KMS-11 (cell line): ENCODE results near the gene MIB2.
"Not testable (repeated sequence)": the region's sequence is repeated elsewhere in the genome, so short reads cannot be mapped to it uniquely, and the experiment has no call there.

Experiments
- H2AFZ ChIP-seq: fragments of 200-600 bp; sonication (generic); 2 replicates; pipeline ENCODE4 v1.6.1; 2016; ENCODE audit warnings: antibody characterized with exemption, mixed run types, low read depth
- H3K27ac ChIP-seq: fragments of 200-600 bp; sonication (generic); 2 replicates; pipeline ENCODE4 v1.6.1; 2016; ENCODE audit warnings: mild to moderate bottlenecking, mixed run types
- H3K27me3 ChIP-seq: fragments of 200-600 bp; sonication (generic); 2 replicates; pipeline ENCODE4 v1.6.1; 2017; ENCODE audit warnings: mild to moderate bottlenecking, low read depth, mixed run types, moderate library complexity; ENCODE audit not compliant: insufficient read depth
- H3K36me3 ChIP-seq: fragments of 200-600 bp; sonication (generic); 2 replicates; pipeline ENCODE4 v1.6.1; 2017; ENCODE audit warnings: mild to moderate bottlenecking, mixed run types; ENCODE audit not compliant: insufficient read depth
- H3K4me1 ChIP-seq: fragments of 200-600 bp; sonication (generic); 2 replicates; pipeline ENCODE4 v1.6.1; 2016; ENCODE audit warnings: mild to moderate bottlenecking, low read depth, mixed run types; ENCODE audit not compliant: poor library complexity, severe bottlenecking
- H3K4me2 ChIP-seq: fragments of 200-600 bp; sonication (generic); 2 replicates; pipeline ENCODE4 v1.7.0; 2016; ENCODE audit warnings: mild to moderate bottlenecking, mixed run types
- H3K4me3 ChIP-seq: fragments of 200-600 bp; sonication (generic); IDR thresholded peaks from 2 replicates; pipeline ENCODE4 v1.6.1; 2017; ENCODE audit warnings: low read depth, low read length, mixed read lengths; ENCODE audit not compliant: insufficient read depth
- H3K79me2 ChIP-seq: fragments of 200-600 bp; sonication (generic); 2 replicates; pipeline ENCODE4 v1.6.1; 2016; ENCODE audit warnings: low read depth, mixed run types; ENCODE audit not compliant: insufficient read depth
- H3K9ac ChIP-seq: fragments of 200-600 bp; sonication (generic); 2 replicates; pipeline ENCODE4 v1.6.1; 2016; ENCODE audit warnings: mild to moderate bottlenecking, mixed run types
- H4K20me1 ChIP-seq: fragments of 200-600 bp; sonication (generic); 2 replicates; pipeline ENCODE4 v1.6.1; 2016; ENCODE audit warnings: mild to moderate bottlenecking, mixed run types; ENCODE audit not compliant: insufficient read depth
- TF ChIP-seq, protein P1 (sequence below): fragments of 200-600 bp; sonication (generic); conservative IDR thresholded peaks from 2 replicates; pipeline ENCODE4 v1.6.1; 2017; ENCODE audit warnings: low read depth, mild to moderate bottlenecking, antibody characterized with exemption, low read length, moderate library complexity, mixed read lengths

Gene MIB2

DNA sequence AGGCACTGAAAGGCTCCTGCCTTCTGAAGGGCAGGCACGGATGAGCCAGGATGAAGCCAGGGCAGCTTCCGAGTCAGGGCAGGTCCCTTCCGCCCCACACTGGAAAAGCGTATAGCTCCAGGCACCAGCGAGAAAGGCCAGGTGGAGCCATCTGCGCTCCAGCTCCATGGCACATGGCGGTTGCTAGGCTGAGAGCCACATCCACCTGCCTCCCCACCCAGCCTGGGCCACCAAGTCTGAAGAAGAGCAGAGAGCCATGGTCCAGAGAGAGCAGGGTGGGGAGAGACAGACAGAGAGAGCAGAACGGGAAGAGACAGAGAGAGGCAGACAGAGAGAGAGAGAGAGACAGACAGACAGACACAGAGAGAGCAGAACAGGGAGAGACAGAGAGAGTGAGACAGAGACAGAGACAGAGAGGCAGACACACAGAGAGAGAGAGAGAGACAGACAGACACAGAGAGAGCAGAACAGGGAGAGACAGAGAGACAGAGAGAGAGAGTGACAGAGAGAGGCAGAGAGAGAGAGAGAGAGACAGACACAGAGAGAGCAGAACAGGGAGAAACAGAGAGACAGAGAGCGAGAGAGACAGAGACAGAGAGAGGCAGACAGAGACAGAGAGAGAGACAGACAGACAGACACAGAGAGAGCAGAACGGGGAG is 20.6 kb upstream of the MIB2 start:
- H2AFZ ChIP-seq, result no peak overlapping the region
- no peak overlapping the region for H3K4me3 ChIP-seq
- H3K4me1 ChIP-seq, result peaks cover 9% of the 10 kb centered on the region
- H3K36me3 ChIP-seq, result no peaks in the 10 kb centered on the region
- H3K9ac ChIP-seq, result no peak overlapping the region
- H4K20me1 ChIP-seq, result no peaks in the 10 kb centered on the region
- H3K4me2 ChIP-seq, result no peak overlapping the region
- H3K79me2 ChIP-seq, result no peaks in the 10 kb centered on the region
- no peak overlapping the region for H3K27ac ChIP-seq
- TF ChIP-seq, protein P1, sequence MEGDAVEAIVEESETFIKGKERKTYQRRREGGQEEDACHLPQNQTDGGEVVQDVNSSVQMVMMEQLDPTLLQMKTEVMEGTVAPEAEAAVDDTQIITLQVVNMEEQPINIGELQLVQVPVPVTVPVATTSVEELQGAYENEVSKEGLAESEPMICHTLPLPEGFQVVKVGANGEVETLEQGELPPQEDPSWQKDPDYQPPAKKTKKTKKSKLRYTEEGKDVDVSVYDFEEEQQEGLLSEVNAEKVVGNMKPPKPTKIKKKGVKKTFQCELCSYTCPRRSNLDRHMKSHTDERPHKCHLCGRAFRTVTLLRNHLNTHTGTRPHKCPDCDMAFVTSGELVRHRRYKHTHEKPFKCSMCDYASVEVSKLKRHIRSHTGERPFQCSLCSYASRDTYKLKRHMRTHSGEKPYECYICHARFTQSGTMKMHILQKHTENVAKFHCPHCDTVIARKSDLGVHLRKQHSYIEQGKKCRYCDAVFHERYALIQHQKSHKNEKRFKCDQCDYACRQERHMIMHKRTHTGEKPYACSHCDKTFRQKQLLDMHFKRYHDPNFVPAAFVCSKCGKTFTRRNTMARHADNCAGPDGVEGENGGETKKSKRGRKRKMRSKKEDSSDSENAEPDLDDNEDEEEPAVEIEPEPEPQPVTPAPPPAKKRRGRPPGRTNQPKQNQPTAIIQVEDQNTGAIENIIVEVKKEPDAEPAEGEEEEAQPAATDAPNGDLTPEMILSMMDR, result no peak
- H3K27me3 ChIP-seq, result peaks cover 62% of the 10 kb centered on the region

DNA sequence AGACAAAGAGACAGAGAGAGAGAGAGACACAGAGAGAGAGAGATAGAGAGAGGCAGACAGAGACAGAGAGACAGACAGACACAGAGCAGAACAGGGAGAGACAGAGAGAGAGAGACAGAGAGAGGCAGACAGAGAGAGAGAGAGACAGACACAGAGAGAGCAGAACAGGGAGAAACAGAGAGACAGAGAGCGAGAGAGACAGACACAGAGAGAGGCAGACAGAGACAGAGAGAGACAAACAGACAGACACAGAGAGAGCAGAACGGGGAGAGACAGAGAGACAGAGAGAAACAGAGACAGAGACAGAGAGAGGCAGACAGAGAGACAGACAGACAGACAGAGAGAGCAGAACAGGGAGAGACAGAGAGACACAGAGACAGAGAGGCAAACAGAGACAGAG is 20.0 kb upstream of the MIB2 start:
- H4K20me1 ChIP-seq, H2AFZ ChIP-seq, H3K4me3 ChIP-seq, H3K4me2 ChIP-seq, H3K4me1 ChIP-seq, H3K27ac ChIP-seq, H3K36me3 ChIP-seq, H3K9ac ChIP-seq, H3K79me2 ChIP-seq: not testable (repeated sequence)
- peaks cover 56% of the 10 kb centered on the region for H3K27me3 ChIP-seq

DNA sequence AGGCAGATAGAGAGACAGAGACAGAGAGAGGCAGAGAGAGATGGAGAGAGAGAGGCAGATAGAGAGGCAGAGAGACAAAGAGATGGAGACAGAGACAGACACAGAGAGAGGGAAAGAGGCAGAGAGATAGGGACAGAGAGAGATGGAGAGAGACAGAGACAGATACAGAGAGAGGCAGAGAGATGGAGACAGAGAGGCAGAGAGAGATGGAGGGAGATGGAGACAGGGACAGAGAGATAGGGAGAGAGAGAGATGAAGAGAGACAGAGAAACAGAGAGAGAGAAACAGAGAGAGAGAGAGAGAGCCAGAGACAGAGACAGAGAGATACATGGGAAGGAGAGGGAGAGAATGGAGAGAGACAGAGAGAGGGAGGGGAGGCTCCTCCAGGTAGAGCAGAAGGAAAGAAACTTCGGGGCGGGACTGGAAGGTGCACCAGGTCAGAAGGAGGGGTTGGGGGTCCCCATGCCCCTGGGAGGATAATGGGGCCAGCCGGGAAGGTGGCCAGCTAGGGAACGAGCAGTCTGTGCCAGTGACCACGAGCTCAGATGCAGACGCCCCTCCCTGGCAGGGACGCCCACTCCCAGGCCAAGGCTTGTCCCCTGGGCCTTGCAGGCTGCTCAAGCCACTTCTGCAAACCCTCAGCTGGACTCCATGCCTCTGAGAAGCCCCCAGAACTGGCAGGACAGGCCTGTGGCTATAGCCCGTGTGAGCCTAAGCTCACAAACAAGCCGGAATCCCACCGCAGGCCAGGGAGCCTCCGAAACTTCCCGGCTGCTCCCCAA is 18.6 kb upstream of the MIB2 start:
- no peak overlapping the region for H2AFZ ChIP-seq
- no peaks in the 10 kb centered on the region for H3K79me2 ChIP-seq
- H3K27me3 ChIP-seq, result peaks cover 46% of the 10 kb centered on the region
- peaks cover 11% of the 10 kb centered on the region for H3K4me1 ChIP-seq
- TF ChIP-seq, protein P1, result no peak
- no peak overlapping the region for H3K4me2 ChIP-seq
- no peak overlapping the region for H3K9ac ChIP-seq
- no peak overlapping the region for H3K4me3 ChIP-seq
- H4K20me1 ChIP-seq, result no peaks in the 10 kb centered on the region
- no peaks in the 10 kb centered on the region for H3K36me3 ChIP-seq
- no peak overlapping the region for H3K27ac ChIP-seq

DNA sequence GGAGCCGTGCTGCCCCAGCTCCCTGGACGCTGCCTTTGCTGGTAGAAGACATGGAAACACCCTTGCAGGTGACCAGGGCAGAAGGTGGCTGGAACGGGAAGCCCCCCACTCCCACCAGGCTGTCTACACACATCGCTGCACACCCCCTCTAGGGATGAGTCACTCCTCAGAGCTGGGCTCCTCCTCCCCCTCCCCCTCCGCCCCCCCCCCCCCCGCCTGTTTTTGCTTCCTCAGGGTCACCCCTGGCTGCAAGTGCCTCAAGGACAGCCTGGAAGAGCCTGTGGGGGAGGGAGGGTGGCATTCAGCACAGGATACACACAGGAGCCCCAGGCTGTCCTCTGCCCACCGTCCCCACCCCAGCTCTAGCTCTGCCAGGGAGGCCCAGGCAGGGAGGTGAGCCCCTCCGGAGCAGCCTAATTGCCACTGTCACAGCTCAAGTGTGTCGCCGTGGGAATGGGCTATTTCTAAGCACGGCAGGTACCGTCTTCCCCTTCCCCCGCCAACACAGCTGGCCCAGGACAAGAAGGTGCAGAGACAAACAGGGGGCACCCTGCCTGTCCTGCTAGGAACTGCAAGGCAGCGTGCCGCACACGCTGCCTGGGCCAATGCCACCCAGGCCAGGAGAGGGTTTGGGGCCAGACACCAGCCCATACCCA is 17.9 kb upstream of the MIB2 start:
- Histone ChIP-seq H3K4me2 (no peak overlapping the region; the same call in 1 of the 2 replicates), H2AFZ (no peak overlapping the region)

More for the DNA sequence above, 17.9 kb upstream of the MIB2 start:
- TF ChIP-seq, protein P1, result peak; percentile 32; the same call in 1 of the 2 replicates
- H3K9ac ChIP-seq, result no peak overlapping the region
- H4K20me1 ChIP-seq, result no peaks in the 10 kb centered on the region
- H3K4me3 ChIP-seq, result no peak overlapping the region
- H3K36me3 ChIP-seq, result no peaks in the 10 kb centered on the region
- peaks cover 18% of the 10 kb centered on the region for H3K4me1 ChIP-seq
- no peak overlapping the region for H3K27ac ChIP-seq
- H3K27me3 ChIP-seq, result peaks cover 40% of the 10 kb centered on the region
- no peaks in the 10 kb centered on the region for H3K79me2 ChIP-seq
